K562 (cell line): ENCODE data around the gene RPL28. TPM values are rescaled to one million over a fixed set of nuclear protein-coding genes. Genes with fewer than 3 reads are reported as not detected.
A peak's percentile ranks its signal among the peaks of the same experiment; 100 is the strongest.

Source experiments
- ATAC-seq: fragments of 200-7000 bp; cut with Tn5 transposase; 3 replicates; pipeline ENCODE4 v1.9.1; 2020; ENCODE audit warnings: moderate library complexity
- BruUV-seq: library from RNA; stranded (reverse); fragments of 400-500 nt; replicated peaks from 2 replicates; lab custom pipeline; 2021; lab: Mats Ljungman, UMichigan
- CTCF ChIA-PET: fragments of 300-600 bp; formaldehyde crosslinking; extraction: SDS; loops from one replicate; lab custom pipeline; 2021; ENCODE audit warnings: low intra/inter-chr PET ratio; lab: Yijun Ruan, JAX
- POLR2A ChIA-PET: fragments of 300-600, 350-650 bp; sonication (Branson Sonifier 250); formaldehyde crosslinking; extraction: SDS; loops from one replicate; lab custom pipeline; 2021; ENCODE audit warnings: antibody characterized with exemption, inconsistent platforms; lab: Yijun Ruan, JAX
- DNase-seq, 4 experiments: peaks; one replicate each; pipeline versions ENCODE4 v3.0.0 to v3.0.0-alpha.2; 2011 to 2018; ENCODE audit warnings: low spot score in 3 of 4, mixed read lengths in 3 of 4; ENCODE audit errors: extremely low read depth in 1 of 4
- FAIRE-seq: peaks from 2 replicates; lab custom pipeline; 2011; peaks lifted over from hg19 to GRCh38; lab: Jason Lieb, UNC
- H2AFZ ChIP-seq: 2 replicates; pipeline ENCODE4 v1.6.0; 2011; ENCODE audit warnings: low read depth, low read length, control low read depth, inconsistent platforms
- H3K27ac ChIP-seq: fragments of 200-600 bp; 3 replicates; pipeline ENCODE4 v1.8.0; 2011; ENCODE audit warnings: low read depth, mild to moderate bottlenecking, control low read depth, inconsistent platforms, low read length, moderate library complexity, mixed read lengths; ENCODE audit errors: extremely low read depth
- H3K27me3 ChIP-seq, 2 experiments: fragments of 300-600 bp in 1 of 2; 2 replicates in 1 of 2; 3 replicates in 1 of 2; pipeline versions ENCODE4 v1.6.0 to v1.8.0; 2011; ENCODE audit warnings: inconsistent platforms in 2 of 2, low read length in 2 of 2, mild to moderate bottlenecking in 1 of 2, mixed read lengths in 1 of 2, moderate library complexity in 1 of 2; ENCODE audit not compliant: control insufficient read depth in 2 of 2, insufficient read depth in 2 of 2
- H3K36me3 ChIP-seq: fragments of 300-600 bp; 3 replicates; pipeline ENCODE4 v1.8.0; 2011; ENCODE audit warnings: mild to moderate bottlenecking, low read length, inconsistent platforms; ENCODE audit not compliant: control insufficient read depth, insufficient read depth
- H3K4me1 ChIP-seq, 2 experiments: fragments of 200-600 bp in 1 of 2; replicated peaks in 1 of 2; 2 replicates in 1 of 2; 3 replicates in 1 of 2; pipeline versions ENCODE4 v1.5.1 to v1.8.0; 2011; ENCODE audit warnings: inconsistent platforms in 2 of 2, low read length in 2 of 2, mild to moderate bottlenecking in 1 of 2, mixed read lengths in 1 of 2, moderate library complexity in 1 of 2; ENCODE audit not compliant: control insufficient read depth in 2 of 2, insufficient read depth in 2 of 2
- H3K4me2 ChIP-seq: 2 replicates; pipeline ENCODE4 v1.6.1; 2011; ENCODE audit warnings: low read length, control low read depth, inconsistent platforms, mixed read lengths; ENCODE audit not compliant: insufficient read depth
- H3K4me3 ChIP-seq: fragments of 200-600 bp; sonication (generic), shearing (Covaris generic); 2 replicates; pipeline ENCODE4 v1.5.1; 2016; ENCODE audit warnings: control low read depth, inconsistent platforms
- H3K79me2 ChIP-seq: fragments of 200-600 bp; 3 replicates; pipeline ENCODE4 v1.8.0; 2011; ENCODE audit warnings: low read length, inconsistent platforms; ENCODE audit not compliant: control insufficient read depth, insufficient read depth
- H3K9ac ChIP-seq, 2 experiments: 2 replicates each; pipeline versions ENCODE4 v1.6.0 to v1.6.1; 2011; ENCODE audit warnings: low read depth in 2 of 2, low read length in 2 of 2, control low read depth in 1 of 2, inconsistent platforms in 1 of 2, mild to moderate bottlenecking in 1 of 2, mixed read lengths in 1 of 2; ENCODE audit not compliant: insufficient read depth in 1 of 2
- H3K9me1 ChIP-seq: one replicate; pipeline ENCODE4 v1.6.0; 2011; ENCODE audit warnings: inconsistent platforms, mild to moderate bottlenecking, low read length, moderate library complexity; ENCODE audit not compliant: control insufficient read depth, insufficient read depth
- H3K9me3 ChIP-seq: replicated peaks from 2 replicates; pipeline ENCODE4 v1.5.1; 2011; ENCODE audit warnings: low read depth, low read length, inconsistent platforms; ENCODE audit not compliant: control insufficient read depth, insufficient read depth
- H4K20me1 ChIP-seq: replicated peaks from 2 replicates; pipeline ENCODE4 v1.6.1; 2011; ENCODE audit warnings: low read length, inconsistent platforms, mixed read lengths; ENCODE audit not compliant: control insufficient read depth, insufficient read depth
- ARID1B ChIP-seq: fragments of 450-650 bp; IDR thresholded peaks from 2 replicates; pipeline ENCODE4 v1.6.1; 2016; ENCODE audit warnings: antibody characterized with exemption, mild to moderate bottlenecking, inconsistent platforms
- CHD4 ChIP-seq: fragments of 200-600 bp; sonication (generic); IDR thresholded peaks from 3 replicates; pipeline ENCODE4 v1.6.1; 2012; ENCODE audit warnings: low read depth, mild to moderate bottlenecking, mixed read lengths, low read length, inconsistent platforms; ENCODE audit not compliant: insufficient read depth, insufficient replicate concordance, poor library complexity, severe bottlenecking
- FOXA3 ChIP-seq, 2 experiments: fragments of 450-650 bp in 1 of 2; sonication (generic) in 1 of 2; formaldehyde crosslinking; IDR thresholded peaks in 1 of 2; conservative IDR thresholded peaks in 1 of 2; 2 replicates each; pipeline versions ENCODE4 v1.4.0 to v1.8.0; 2020 to 2022; ENCODE audit warnings: mild to moderate bottlenecking in 2 of 2, missing genetic modification reagents in 1 of 2
- JUN ChIP-seq, 2 experiments: sonication (generic) in 1 of 2; formaldehyde crosslinking in 1 of 2; IDR thresholded peaks; 2 replicates each; pipeline versions ENCODE4 v1.6.1 to v1.8.0; 2012 to 2022; ENCODE audit warnings: borderline replicate concordance in 2 of 2, mild to moderate bottlenecking in 2 of 2, improper control_type of control experiment in 1 of 2, low read depth in 1 of 2, low read length in 1 of 2, missing genetic modification reagents in 1 of 2
- KLF1 ChIP-seq: fragments of 450-650 bp; IDR thresholded peaks from 2 replicates; pipeline ENCODE4 v1.6.1; 2016; ENCODE audit warnings: missing genetic modification characterization, missing compliant biosample characterization
- MCM5 ChIP-seq: fragments of 450-650 bp; IDR thresholded peaks from 2 replicates; pipeline ENCODE4 v1.6.1; 2016; ENCODE audit warnings: low read depth
- NR2C1 ChIP-seq, 2 experiments: fragments of 450-650 bp; IDR thresholded peaks; 2 replicates each; pipeline ENCODE4 v1.6.1; 2017; ENCODE audit warnings: mild to moderate bottlenecking in 2 of 2, antibody characterized with exemption in 1 of 2, inconsistent platforms in 1 of 2, missing compliant biosample characterization in 1 of 2, missing genetic modification characterization in 1 of 2
- PTBP1 ChIP-seq: fragments of 200-400 bp; formaldehyde crosslinking; IDR thresholded peaks from 2 replicates; pipeline ENCODE4 v1.6.1; 2017; ENCODE audit warnings: low read depth, low read length
- PTTG1 ChIP-seq: fragments of 450-650 bp; IDR thresholded peaks from 2 replicates; pipeline ENCODE4 v1.6.1; 2016; ENCODE audit warnings: low read depth, mild to moderate bottlenecking, missing genetic modification characterization, missing compliant biosample characterization
- SIN3A ChIP-seq, 2 experiments: fragments of 150-350 bp in 1 of 2; IDR thresholded peaks; 2 replicates each; pipeline ENCODE4 v1.6.1; 2011 to 2016; ENCODE audit warnings: borderline replicate concordance in 2 of 2, low read depth in 2 of 2, low read length in 2 of 2, mild to moderate bottlenecking in 2 of 2, moderate library complexity in 2 of 2; ENCODE audit not compliant: control insufficient read depth in 1 of 2
- ZNF174 ChIP-seq: fragments of 250-450 bp; sonication (Bioruptor Pico); IDR thresholded peaks from 2 replicates; pipeline ENCODE4 v1.4.0; 2020; ENCODE audit warnings: mild to moderate bottlenecking
- ZNF197 ChIP-seq: fragments of 200-800 bp; sonication (Bioruptor generic); IDR thresholded peaks from 2 replicates; pipeline ENCODE4 v1.6.1; 2016; ENCODE audit warnings: low read depth, missing genetic modification characterization, missing compliant biosample characterization
- ZNF384 ChIP-seq: IDR thresholded peaks from 2 replicates; pipeline ENCODE4 v1.6.1; 2012; ENCODE audit warnings: low read depth, low read length, improper control_type of control experiment
- ZNF449 ChIP-seq: fragments of 250-450 bp; sonication (Bioruptor Pico); IDR thresholded peaks from 2 replicates; pipeline ENCODE4 v1.8.0; 2022; ENCODE audit warnings: moderate library complexity, mild to moderate bottlenecking, inconsistent platforms
- WGBS: fragments of 100-300 bp; shearing (Covaris generic); methylation state at CpG from one replicate; pipeline ENCODE4 v1.1.6; 2016; ENCODE audit warnings: low coverage, mixed read lengths; ENCODE audit not compliant: insufficient coverage; ENCODE audit errors: missing lambda C conversion rate; 5-methylcytosine and 5-hydroxymethylcytosine counted together
- in situ Hi-C: fragments of 300-500 bp; cut with MboI; formaldehyde crosslinking; loops from 4 replicates; pipeline ENCODE4 v1.15.0; 2018; ENCODE audit warnings: inconsistent platforms, mixed read lengths
- intact Hi-C: fragments of 100-400 bp; cut with micrococcal nuclease; formaldehyde crosslinking; loops from 2 replicates; pipeline ENCODE4 v1.14.2; 2022
- polyA plus RNA-seq, 8 experiments: library from polyadenylated mRNA; depleted of rRNA in 4 of 8; stranded (reverse) in 5 of 8; unstranded in 3 of 8; fragments of >200 nt; fragmentation: Nextera tagmentation in 2 of 8; fragmentation: Illumina TruSeq in 1 of 8; extraction: Ambion mirVana in 2 of 8; extraction: Trizol in 1 of 8; gene quantifications; 2 replicates each; pipeline versions ENCODE4 v1.2.1 to v1.2.3, GENCODE V29; 2011 to 2014; ENCODE audit warnings: inconsistent platforms in 1 of 8, missing spikeins in 1 of 8
- total RNA-seq, 7 experiments: library from RNA; depleted of rRNA in 6 of 7; stranded (reverse); fragments of >200 nt in 6 of 7; fragmentation: Illumina TruSeq in 2 of 7; extraction: Trizol in 2 of 7; gene quantifications; 2 replicates each; pipeline versions ENCODE4 v1.2.1 to v1.2.3, GENCODE V29; 2011 to 2021; ENCODE audit warnings: low replicate concordance in 1 of 7
- TF ChIP-seq, protein P1 (sequence below): sonication (generic); formaldehyde crosslinking; IDR thresholded peaks from 2 replicates; pipeline ENCODE4 v1.8.0; 2022; ENCODE audit warnings: mild to moderate bottlenecking, missing genetic modification reagents
- TF ChIP-seq, protein P2 (sequence below): fragments of 450-650 bp; IDR thresholded peaks from 2 replicates; pipeline ENCODE4 v1.6.1; 2018; ENCODE audit warnings: mild to moderate bottlenecking, low read depth; ENCODE audit not compliant: partially characterized antibody

The RPL28 gene
- total and polyA plus RNA-seq, 9 of the 15 experiments (the other 6 are each of a cell fraction or from before 2014, with no cell fraction given): 124 to 3,106 (median 622) TPM

GRCh38 chr19:55407800-55408532 lies 22.2 kb downstream of the RPL28 start:
- Histone ChIP-seq H3K9me3 (peaks cover 18% of the 10 kb centered on the region), H3K4me3 (peak overlapping the region; percentile 98), H3K9ac (peak overlapping the region; percentile 95 to 99), H2AFZ (peak overlapping the region; percentile 98), H3K9me1 (peaks cover 6% of the 10 kb centered on the region), H3K27ac (peak overlapping the region; percentile 100), H4K20me1 (peaks cover 22% of the 10 kb centered on the region), H3K79me2 (peaks cover 42% of the 10 kb centered on the region), H3K36me3 (peaks cover 37% of the 10 kb centered on the region), H3K4me2 (peak overlapping the region; percentile 96), H3K27me3 (no peaks in the 10 kb centered on the region), H3K4me1 (peaks cover 19 to 38% of the 10 kb centered on the region in 2 experiments)
- ATAC-seq: peak; percentile 97
- FAIRE-seq: peak; percentile 99
- in situ Hi-C loops: no loop called here
- intact Hi-C loops: no loop called here
- peak; percentile 97 to 100 (median 98) for DNase-seq
- BruUV-seq: no TSS peak
- ChIA-PET POLR2A (interaction anchor here (0.6 to 6.6 kb wide), 49 partner anchors 10 to 390 kb away, joined by 3 to 195 read pairs (median 4); partner anchors contain the start of genes DNAAF3, ISOC2, PPP1R12C and PPP6R1), CTCF (no interaction called here)
- under 1% methylated on average over 65 of the region's 72 CpGs for WGBS
- peak; percentile 36; the same call in 1 of the 2 replicates for TF ChIP-seq JUN (IDR thresholded peaks at IDR 0.05; ENCODE audit: borderline replicate concordance, low read depth, low read length)
- peak; percentile 71; the same call in 1 of the 2 replicates for TF ChIP-seq JUN (CRISPR knock-in tag; IDR thresholded peaks at IDR 0.05; ENCODE audit: borderline replicate concordance)
- TF ChIP-seq ZNF174: no peak
- TF ChIP-seq PTBP1: no peak
- TF ChIP-seq FOXA3 (CRISPR knock-in tag; conservative IDR thresholded peaks at IDR 0.05 in 1 of 2, IDR thresholded peaks at IDR 0.05 in 1 of 2): no peak; a peak in 1 of 4 replicates
- TF ChIP-seq ARID1B: no peak
- TF ChIP-seq, protein P1, sequence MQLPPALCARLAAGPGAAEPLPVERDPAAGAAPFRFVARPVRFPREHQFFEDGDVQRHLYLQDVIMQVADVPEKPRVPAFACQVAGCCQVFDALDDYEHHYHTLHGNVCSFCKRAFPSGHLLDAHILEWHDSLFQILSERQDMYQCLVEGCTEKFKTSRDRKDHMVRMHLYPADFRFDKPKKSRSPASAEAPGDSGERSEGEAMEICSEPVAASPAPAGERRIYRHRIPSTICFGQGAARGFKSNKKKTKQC: peak; percentile 63; the same call in 1 of the 2 replicates
- no peak; the same call in 1 of the 2 replicates for TF ChIP-seq ZNF197
- TF ChIP-seq CHD4: no peak
- no peak for TF ChIP-seq ZNF384
- TF ChIP-seq, protein P2, sequence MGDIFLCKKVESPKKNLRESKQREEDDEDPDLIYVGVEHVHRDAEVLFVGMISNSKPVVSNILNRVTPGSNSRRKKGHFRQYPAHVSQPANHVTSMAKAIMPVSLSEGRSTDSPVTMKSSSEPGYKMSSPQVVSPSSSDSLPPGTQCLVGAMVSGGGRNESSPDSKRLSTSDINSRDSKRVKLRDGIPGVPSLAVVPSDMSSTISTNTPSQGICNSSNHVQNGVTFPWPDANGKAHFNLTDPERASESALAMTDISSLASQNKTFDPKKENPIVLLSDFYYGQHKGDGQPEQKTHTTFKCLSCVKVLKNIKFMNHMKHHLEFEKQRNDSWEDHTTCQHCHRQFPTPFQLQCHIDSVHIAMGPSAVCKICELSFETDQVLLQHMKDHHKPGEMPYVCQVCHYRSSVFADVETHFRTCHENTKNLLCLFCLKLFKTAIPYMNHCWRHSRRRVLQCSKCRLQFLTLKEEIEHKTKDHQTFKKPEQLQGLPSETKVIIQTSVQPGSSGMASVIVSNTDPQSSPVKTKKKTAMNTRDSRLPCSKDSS: no peak
- no peak for TF ChIP-seq SIN3A (IDR thresholded peaks at IDR 0.05; ENCODE audit: borderline replicate concordance in 2 of 2, control insufficient read depth in 1 of 2, low read depth in 2 of 2, low read length in 2 of 2)
- TF ChIP-seq ZNF449 (CRISPR knock-in tag): no peak
- TF ChIP-seq NR2C1 (IDR thresholded peaks at IDR 0.05): no peak
- 0 out of 2 replicates have a peak, but pooled peaks have one; percentile 17 for TF ChIP-seq NR2C1 (tag; IDR thresholded peaks at IDR 0.05)
- TF ChIP-seq KLF1 (tag): no peak
- TF ChIP-seq MCM5: no peak
- TF ChIP-seq PTTG1: no peak
